PC-9 (cell line): Measurements from ENCODE around the gene CDK18. TPM values are rescaled to one million over a fixed set of nuclear protein-coding genes. Genes with fewer than 3 reads are reported as not detected.

Experiments
- BruUV-seq: library from RNA; stranded (reverse); fragments of 400-500 nt; replicated peaks from 2 replicates; lab custom pipeline; 2021; lab: Mats Ljungman, UMichigan
- CTCF ChIA-PET: fragments of 300-600 bp; sonication (Branson Sonifier 250); formaldehyde crosslinking; loops from one replicate; lab custom pipeline; 2022; ENCODE audit warnings: antibody characterized with exemption; lab: Charles Lee
- POLR2A ChIA-PET: fragments of 300-600 bp; sonication (Branson Sonifier 250); formaldehyde crosslinking; loops from one replicate; lab custom pipeline; 2022; ENCODE audit warnings: antibody characterized with exemption; ENCODE audit not compliant: unreplicated experiment; lab: Charles Lee
- DNase-seq, 2 experiments: peaks; one replicate each; pipeline versions ENCODE4 v3.0.0 to v3.0.0-alpha.2; 2015 to 2022; ENCODE audit warnings: mixed read lengths in 1 of 2
- H2AFZ ChIP-seq: fragments of 200-600 bp; sonication (generic); 2 replicates; pipeline ENCODE4 v1.8.1; 2017; ENCODE audit warnings: antibody characterized with exemption
- H3F3A ChIP-seq: fragments of 200-600 bp; sonication (generic); 2 replicates; pipeline ENCODE4 v1.8.1; 2017; ENCODE audit warnings: antibody characterized with exemption, mild to moderate bottlenecking, low read depth; ENCODE audit not compliant: insufficient read depth
- H3K27ac ChIP-seq: fragments of 200-600 bp; sonication (generic); 2 replicates; pipeline ENCODE4 v1.6.1; 2016; ENCODE audit warnings: mixed run types
- H3K27me3 ChIP-seq: fragments of 200-600 bp; sonication (generic); 2 replicates; pipeline ENCODE4 v1.6.1; 2016; ENCODE audit warnings: low read depth, mixed run types; ENCODE audit not compliant: insufficient read depth
- H3K36me3 ChIP-seq: fragments of 200-600 bp; sonication (generic); 2 replicates; pipeline ENCODE4 v1.6.1; 2016; ENCODE audit warnings: low read depth, mixed run types
- H3K4me1 ChIP-seq: fragments of 200-600 bp; sonication (generic); replicated peaks from 2 replicates; pipeline ENCODE4 v1.6.1; 2016; ENCODE audit warnings: mixed run types; ENCODE audit not compliant: insufficient read depth
- H3K4me2 ChIP-seq: fragments of 200-600 bp; sonication (generic); 2 replicates; pipeline ENCODE4 v1.6.1; 2017; ENCODE audit warnings: mixed run types
- H3K4me3 ChIP-seq: fragments of 200-600 bp; sonication (generic); 2 replicates; pipeline ENCODE4 v1.6.1; 2016; ENCODE audit warnings: mixed run types
- H3K79me2 ChIP-seq: fragments of 200-600 bp; sonication (generic); 2 replicates; pipeline ENCODE4 v1.6.1; 2017; ENCODE audit warnings: low read depth, mixed run types
- H3K9me2 ChIP-seq: fragments of 200-600 bp; sonication (generic); 2 replicates; pipeline ENCODE4 v1.8.1; 2017; ENCODE audit warnings: mild to moderate bottlenecking; ENCODE audit not compliant: insufficient read depth
- H3K9me3 ChIP-seq: fragments of 200-600 bp; sonication (generic); 2 replicates; pipeline ENCODE4 v1.8.1; 2016; ENCODE audit warnings: low read depth; ENCODE audit not compliant: insufficient read depth
- H4K20me1 ChIP-seq: fragments of 200-600 bp; sonication (generic); 2 replicates; pipeline ENCODE4 v1.8.1; 2017; ENCODE audit not compliant: insufficient read depth
- CTCF ChIP-seq: fragments of 200-600 bp; sonication (generic); conservative IDR thresholded peaks from 2 replicates; pipeline ENCODE4 v1.6.1; 2017; ENCODE audit warnings: mixed run types, antibody characterized with exemption, mild to moderate bottlenecking, moderate library complexity
- EZH2 ChIP-seq: fragments of 200-600 bp; sonication (generic); IDR thresholded peaks from 2 replicates; pipeline ENCODE4 v1.8.0; 2017; ENCODE audit warnings: antibody characterized with exemption, low read depth
- intact Hi-C: fragments of 100-400 bp; cut with micrococcal nuclease; formaldehyde crosslinking; loops from one replicate; pipeline ENCODE4 v1.10.0; 2022; ENCODE audit not compliant: unreplicated experiment
- total RNA-seq: library from RNA; stranded (reverse); gene quantifications from 2 replicates; pipeline ENCODE4 v1.2.3, GENCODE V29; 2021

Gene CDK18
- total RNA-seq, 1 experiment from 2014 or later = 35.3 TPM

- no peak for TF ChIP-seq CTCF
- no peak for TF ChIP-seq EZH2
- Histone ChIP-seq H3K4me2 (no peak overlapping the region), H2AFZ (no peak overlapping the region), H3K9me2 (no peaks in the 10 kb centered on the region), H4K20me1 (no peaks in the 10 kb centered on the region), H3K27ac (no peak overlapping the region), H3K9me3 (no peaks in the 10 kb centered on the region), H3K4me1 (peaks cover 7% of the 10 kb centered on the region), H3K4me3 (no peak overlapping the region), H3K36me3 (no peaks in the 10 kb centered on the region), H3K79me2 (no peaks in the 10 kb centered on the region), H3K27me3 (no peaks in the 10 kb centered on the region; the same call in 1 of the 2 replicates), H3F3A (peaks cover 8% of the 10 kb centered on the region)
- no TSS peak for BruUV-seq
- no peak for DNase-seq
- CTCF ChIA-PET = interaction anchor here (0.5 to 1.0 kb wide), 2 partner anchors 9 kb away, joined by 3 to 6 read pairs; no protein-coding TSS in a partner anchor
- intact Hi-C loops = no loop called here
- POLR2A ChIA-PET = no interaction called here
Observed at GRCh38 chr1:205570796-205571537, 66.5 kb downstream of the CDK18 start.

- Histone ChIP-seq H3F3A (peaks cover 8% of the 10 kb centered on the region), H3K4me3 (no peak overlapping the region), H2AFZ (no peak overlapping the region), H3K4me1 (peaks cover 7% of the 10 kb centered on the region), H4K20me1 (no peaks in the 10 kb centered on the region), H3K9me3 (no peaks in the 10 kb centered on the region), H3K4me2 (no peak overlapping the region), H3K9me2 (no peaks in the 10 kb centered on the region), H3K27me3 (no peaks in the 10 kb centered on the region; the same call in 1 of the 2 replicates), H3K36me3 (no peaks in the 10 kb centered on the region), H3K79me2 (no peaks in the 10 kb centered on the region), H3K27ac (no peak overlapping the region)
- TF ChIP-seq CTCF (no peak), EZH2 (no peak)
- DNase-seq = no peak
- POLR2A ChIA-PET = interaction anchor here (0.6 kb wide), 1 partner anchor 60 kb away, joined by 6 read pairs; the partner anchor contains the start of gene ELK4
- BruUV-seq = no TSS peak
- CTCF ChIA-PET = interaction anchor here (0.5 kb wide), 1 partner anchor 8 kb away, joined by 6 read pairs; no protein-coding TSS in a partner anchor
- intact Hi-C loops = no loop called here
Observed at GRCh38 chr1:205571747-205572146, 67.3 kb downstream of the CDK18 start.

- H3F3A ChIP-seq = peaks cover 8% of the 10 kb centered on the region; the same call in 1 of the 2 replicates
- BruUV-seq = no TSS peak
- H3K27ac ChIP-seq = no peak overlapping the region
- H3K27me3 ChIP-seq = no peaks in the 10 kb centered on the region; the same call in 1 of the 2 replicates
- POLR2A ChIA-PET = interaction anchor here (0.6 kb wide), 1 partner anchor 59 kb away, joined by 6 read pairs; the partner anchor contains the start of gene ELK4
- no peaks in the 10 kb centered on the region for H3K9me3 ChIP-seq
- H3K36me3 ChIP-seq = no peaks in the 10 kb centered on the region
- CTCF ChIA-PET = no interaction called here
- no peak for TF ChIP-seq EZH2
- no peak for DNase-seq
- H3K79me2 ChIP-seq = no peaks in the 10 kb centered on the region
- H3K4me2 ChIP-seq = no peak overlapping the region
- intact Hi-C loops = no loop called here
- H3K9me2 ChIP-seq = no peaks in the 10 kb centered on the region
- H3K4me3 ChIP-seq = no peak overlapping the region
- no peaks in the 10 kb centered on the region for H4K20me1 ChIP-seq
- no peak overlapping the region for H2AFZ ChIP-seq
- H3K4me1 ChIP-seq = peaks cover 7% of the 10 kb centered on the region
Observed at GRCh38 chr1:205572421-205572820, 68.0 kb downstream of the CDK18 start.
